C4-2B (cell line): Measurements from ENCODE around the gene RASL10B.

Experiments used
- H3K27ac ChIP-seq: fragments of 450-650 bp; 2 replicates; pipeline ENCODE4 v1.5.1; 2017
- CTCF ChIP-seq: fragments of 450-650 bp; conservative IDR thresholded peaks from 2 replicates; pipeline ENCODE4 v1.5.1; 2017; ENCODE audit warnings: mild to moderate bottlenecking
- ZFX ChIP-seq: fragments of 450-650 bp; IDR thresholded peaks from 2 replicates; pipeline ENCODE4 v1.6.1; 2017

RASL10B gene

GRCh38 chr17:35790841-35791240 lies 59.4 kb downstream of the RASL10B start:
- no peak for TF ChIP-seq CTCF
- TF ChIP-seq ZFX, result no peak
- H3K27ac ChIP-seq, result no peak overlapping the region

- no peak for TF ChIP-seq CTCF
- no peak for TF ChIP-seq ZFX
- no peak overlapping the region for H3K27ac ChIP-seq
Observed at GRCh38 chr17:35791681-35792350, 60.4 kb downstream of the RASL10B start.
